Measurements from ENCODE around the gene ZBTB8OS.

- no peak for TF ChIP-seq POLR2A (IDR thresholded peaks at IDR 0.05; ENCODE audit: low read length)
- no peak for TF ChIP-seq GATA1 (IDR thresholded peaks at IDR 0.05; ENCODE audit: low read depth, low read length)
These were observed 13.3 kb downstream of the ZBTB8OS start for GRCh38 chr1:32636914-32637645.
